DOHH2 (cell line): ENCODE data around the gene FAM98C.

Experiments
- CTCF ChIP-seq: fragments of 200-600 bp; sonication (generic); IDR thresholded peaks from one replicate; pipeline ENCODE4 v1.5.1; 2014; ENCODE audit warnings: antibody characterized with exemption, mild to moderate bottlenecking, low read depth, low read length; ENCODE audit not compliant: poor library complexity, severe bottlenecking
- EZH2phosphoT487 ChIP-seq: fragments of 200-600 bp; sonication (generic); IDR thresholded peaks from 2 replicates; pipeline ENCODE4 v1.6.1; 2017; ENCODE audit warnings: borderline replicate concordance, mild to moderate bottlenecking, antibody characterized with exemption, low read length, moderate library complexity, mixed read lengths

DNA sequence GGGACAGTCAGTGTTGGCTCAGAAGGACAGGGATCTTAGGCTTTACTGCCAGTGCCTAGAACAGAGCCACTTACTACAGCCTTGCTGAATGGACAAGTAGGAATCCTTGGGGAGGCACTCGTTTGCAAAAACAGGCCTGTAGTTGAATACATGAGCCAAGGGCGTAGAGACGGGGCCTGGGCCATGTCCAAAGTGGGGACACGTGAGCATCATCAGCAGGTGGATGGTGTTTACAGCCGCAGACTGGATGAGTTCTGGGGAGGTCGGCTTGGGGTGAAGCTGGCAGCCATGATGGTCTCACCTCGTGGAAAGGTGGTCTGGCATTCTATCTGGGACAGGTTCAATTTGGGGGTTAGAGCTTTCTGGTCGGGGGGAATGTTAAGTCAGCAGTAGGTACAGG is 48.1 kb downstream of the FAM98C start:
- TF ChIP-seq CTCF (no peak), EZH2phosphoT487 (no peak)
